Tongue (tissue), 2 donors: ENCODE measurements around the gene TPRG1. TPM values are rescaled to one million over a fixed set of nuclear protein-coding genes. Genes with fewer than 3 reads are reported as not detected.

ENCODE experiments used
- DNase-seq: peaks from one replicate; pipeline ENCODE4 v3.0.0-alpha.2; 2015
- total RNA-seq: library from RNA; depleted of rRNA; stranded (reverse); fragments of >200 nt; gene quantifications from one replicate; pipeline ENCODE4 v1.2.3, GENCODE V29; 2014

TPRG1 gene
- total RNA-seq, 1 donor from 2014 or later, result 4.5 TPM

DNA sequence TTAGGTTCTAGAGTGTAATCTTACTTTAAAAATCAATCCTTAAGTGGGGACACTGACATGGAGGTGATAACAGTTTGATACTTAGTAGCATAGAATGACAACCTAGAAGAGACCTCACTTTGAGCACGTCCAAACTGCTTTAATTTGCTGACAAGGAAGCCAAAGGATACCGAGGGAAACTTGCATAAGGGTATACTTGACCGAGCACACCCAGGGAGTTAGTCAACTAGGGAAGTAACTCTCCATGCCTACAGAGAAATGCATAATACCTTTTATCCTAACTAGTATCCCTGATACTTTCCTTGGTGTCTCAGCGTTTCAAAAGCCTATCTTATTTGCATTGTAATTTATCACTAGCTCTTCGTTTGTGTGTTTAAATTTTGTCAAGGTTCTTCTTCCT is 5.5 kb upstream of the TPRG1 start:
- DNase-seq, result no peak

DNA sequence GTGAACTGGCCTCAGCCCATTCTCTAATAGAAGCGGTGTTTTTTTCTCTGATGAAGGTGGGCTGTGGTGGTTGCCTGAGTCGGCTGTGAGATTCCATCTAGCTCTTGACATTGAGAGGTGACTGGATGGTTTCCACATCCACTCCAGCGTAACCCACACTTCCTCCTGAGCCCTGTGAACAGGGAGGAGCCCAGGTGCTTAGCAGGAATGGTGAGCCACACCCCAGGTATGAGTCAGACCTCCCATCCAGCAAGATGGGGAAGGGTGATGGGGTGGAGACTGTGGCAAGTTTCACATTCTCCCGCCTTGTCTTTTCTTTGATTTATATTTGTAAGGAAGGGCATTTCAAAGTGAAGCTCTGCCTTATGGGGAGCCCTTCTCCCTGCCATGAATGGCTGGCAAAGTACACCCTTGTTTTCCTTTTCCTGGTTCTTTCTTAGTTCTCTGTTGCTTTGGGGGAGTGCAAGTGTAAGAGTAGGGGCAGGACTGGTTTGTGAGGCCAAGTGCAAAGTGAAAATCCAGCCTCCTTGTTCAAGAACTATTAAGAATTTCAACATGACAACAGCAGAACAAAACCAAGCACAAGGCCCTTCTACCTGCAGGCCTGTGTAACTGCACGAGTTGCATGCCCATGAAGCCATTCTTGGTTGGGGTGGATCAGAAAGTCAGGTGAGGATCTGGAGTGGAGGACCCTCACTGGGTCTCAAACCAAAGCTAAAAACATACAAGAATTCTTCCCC is 4.6 kb upstream of the TPRG1 start:
- DNase-seq, result no peak

DNA sequence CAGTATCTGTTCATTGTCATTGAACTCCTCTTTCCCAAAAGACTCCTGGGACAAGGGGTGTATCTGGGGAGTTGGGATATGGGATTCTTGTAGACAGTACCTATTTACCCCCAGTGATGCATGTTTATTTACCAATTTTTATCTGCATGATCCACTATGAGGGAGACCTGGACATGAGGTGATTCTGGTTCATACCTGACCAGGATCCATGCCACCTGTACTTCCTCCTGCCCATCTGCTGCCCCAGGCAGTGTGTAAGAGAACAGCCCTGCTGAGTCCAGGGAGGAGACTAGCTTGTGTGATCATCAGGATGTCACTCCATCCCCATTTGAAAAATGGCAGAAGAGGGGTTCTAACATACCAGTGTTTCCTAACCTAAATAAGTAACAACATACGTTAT is 3.1 kb upstream of the TPRG1 start:
- DNase-seq, result no peak

DNA sequence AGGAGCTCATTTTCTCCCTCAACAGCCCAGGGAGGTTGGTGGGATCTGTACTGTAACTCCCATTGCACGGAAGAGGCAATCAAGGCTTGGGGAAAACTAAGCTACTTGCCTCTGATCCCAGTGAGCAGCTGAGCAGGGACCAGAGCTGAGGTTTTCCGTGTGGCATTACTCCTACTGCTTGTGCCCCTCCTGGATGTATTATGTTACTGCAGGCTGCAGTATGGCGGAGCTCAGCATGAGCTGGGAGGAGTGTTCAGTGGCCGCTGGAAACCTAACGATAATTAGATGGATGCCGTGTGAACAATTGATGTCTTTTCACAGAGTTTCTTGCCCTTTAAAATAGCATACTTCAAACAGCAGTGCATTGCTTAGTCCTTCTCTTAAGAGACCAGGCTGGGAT is 2.0 kb upstream of the TPRG1 start:
- DNase-seq, result no peak

GRCh38 chr3:189170559-189170958 is 1.2 kb upstream of the TPRG1 start:
- DNase-seq, result no peak

DNA sequence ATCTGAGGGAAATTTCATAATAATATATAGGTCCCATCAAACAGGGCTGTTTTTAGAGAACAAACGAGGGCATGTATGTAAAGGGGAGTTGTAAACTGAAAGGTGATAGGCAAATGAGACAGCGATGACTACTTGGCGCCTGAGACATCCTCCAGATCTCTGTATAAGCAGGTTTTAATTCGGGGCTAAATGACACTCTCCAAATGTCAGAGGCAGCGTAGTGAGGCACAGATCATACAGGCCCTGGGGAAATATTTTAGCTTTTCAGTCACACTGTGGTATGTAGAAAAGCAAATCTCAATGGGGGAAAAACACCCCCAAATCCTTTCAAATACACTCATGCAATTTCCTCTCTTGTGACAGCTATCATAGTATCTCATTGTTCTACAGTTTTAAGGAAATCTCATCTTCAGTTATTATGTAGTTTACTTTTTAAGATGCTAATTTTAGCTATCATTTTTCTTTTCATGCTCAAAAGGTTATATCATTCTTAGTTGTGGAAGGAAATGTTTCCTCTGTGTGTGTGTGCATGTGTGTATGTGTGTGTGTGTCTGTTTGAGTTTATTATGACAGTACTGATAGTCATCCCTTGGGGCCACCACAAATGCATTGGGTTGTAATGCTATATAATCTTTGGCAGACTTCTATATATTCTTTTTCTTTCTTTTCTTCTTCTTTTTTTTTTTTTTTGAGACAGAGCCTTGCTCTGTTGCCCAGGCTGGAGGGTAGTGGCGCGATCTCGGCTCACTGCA is 1.1 kb downstream of the TPRG1 start:
- no peak for DNase-seq

- DNase-seq, result no peak
Measured at GRCh38 chr3:189184566-189184965, 12.8 kb downstream of the TPRG1 start.

GRCh38 chr3:189186101-189186500 is 14.3 kb downstream of the TPRG1 start:
- peak; percentile 7 for DNase-seq

- no peak for DNase-seq
Measured at GRCh38 chr3:189188466-189188865, 16.7 kb downstream of the TPRG1 start.

DNA sequence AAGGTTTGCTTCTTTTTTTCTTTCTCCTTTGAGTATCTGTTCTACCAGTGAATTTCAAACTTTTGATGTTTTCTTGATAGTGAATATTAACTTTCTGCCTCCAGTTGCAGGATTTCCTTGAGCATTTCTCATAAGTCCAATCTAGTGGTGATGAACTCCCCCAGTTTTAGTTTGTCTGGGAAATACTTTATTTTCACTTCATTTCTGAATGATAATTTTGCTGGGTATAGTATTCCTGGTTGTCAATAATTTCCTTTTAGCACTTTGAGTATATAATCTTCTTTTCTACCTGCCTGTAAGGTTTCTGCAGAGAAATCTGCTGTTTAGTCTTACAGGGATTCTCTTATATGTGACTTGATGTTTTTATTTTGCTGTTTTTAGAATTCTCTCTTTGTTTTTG is 21.0 kb downstream of the TPRG1 start:
- DNase-seq, result no peak

DNA sequence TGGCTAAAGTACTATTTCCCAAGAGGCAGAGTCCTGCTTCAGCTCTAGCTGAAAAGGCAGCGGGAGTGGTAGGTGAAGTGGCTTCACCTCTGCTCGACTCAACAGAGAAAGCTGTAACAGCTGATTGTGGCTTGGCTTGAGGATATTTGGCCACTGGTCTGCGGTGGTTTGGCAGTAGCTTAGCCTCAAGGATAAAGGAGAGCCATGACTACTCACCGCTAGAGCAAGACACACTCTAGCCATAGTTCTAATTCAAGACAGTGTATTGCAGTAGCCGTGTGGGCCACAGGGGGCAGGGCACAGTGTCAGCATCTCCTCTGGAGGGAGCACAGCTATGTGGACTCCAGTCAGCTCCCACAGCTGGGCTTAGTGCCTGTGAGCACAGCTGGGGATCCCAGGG is 23.5 kb downstream of the TPRG1 start:
- no peak for DNase-seq

DNA sequence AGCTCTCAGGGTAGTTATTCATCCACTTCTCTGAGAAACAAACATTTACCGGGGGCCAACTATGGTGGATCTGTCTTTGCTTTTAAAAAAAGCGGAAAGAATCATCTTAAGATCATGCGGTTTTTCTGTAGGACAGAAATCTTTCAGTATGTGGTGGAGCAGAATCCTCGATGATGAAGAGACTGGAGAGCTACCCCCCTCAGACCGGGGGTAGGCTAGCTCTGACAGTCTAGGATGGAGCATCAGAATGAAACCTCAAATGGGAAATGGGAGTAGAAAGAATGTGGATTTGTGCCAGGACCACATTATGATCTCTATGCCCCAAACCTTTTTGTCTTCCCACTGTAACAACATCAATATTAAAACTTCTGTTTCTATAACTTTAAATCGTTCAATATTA is 30.3 kb downstream of the TPRG1 start:
- DNase-seq, result no peak

DNA sequence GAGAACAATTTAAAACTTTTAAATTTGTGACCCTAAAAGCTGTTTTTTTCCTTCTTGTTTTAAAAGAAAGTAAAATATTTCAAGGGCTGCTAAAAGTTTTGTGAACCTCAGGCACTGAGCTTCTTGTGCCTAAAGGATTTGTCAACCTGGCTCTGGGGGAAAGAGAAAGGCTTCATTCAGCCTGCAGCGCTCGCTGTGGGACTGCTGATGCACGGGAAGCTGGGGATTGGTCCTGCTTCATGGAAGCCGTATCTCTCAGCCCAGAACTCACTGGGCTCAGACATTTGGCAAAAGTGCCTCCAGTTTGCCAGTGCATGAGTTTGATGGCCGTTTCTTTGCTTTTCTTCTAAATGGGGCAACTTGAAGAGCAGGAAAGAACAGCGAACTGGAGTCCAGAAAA is 30.8 kb downstream of the TPRG1 start:
- DNase-seq, result no peak

DNA sequence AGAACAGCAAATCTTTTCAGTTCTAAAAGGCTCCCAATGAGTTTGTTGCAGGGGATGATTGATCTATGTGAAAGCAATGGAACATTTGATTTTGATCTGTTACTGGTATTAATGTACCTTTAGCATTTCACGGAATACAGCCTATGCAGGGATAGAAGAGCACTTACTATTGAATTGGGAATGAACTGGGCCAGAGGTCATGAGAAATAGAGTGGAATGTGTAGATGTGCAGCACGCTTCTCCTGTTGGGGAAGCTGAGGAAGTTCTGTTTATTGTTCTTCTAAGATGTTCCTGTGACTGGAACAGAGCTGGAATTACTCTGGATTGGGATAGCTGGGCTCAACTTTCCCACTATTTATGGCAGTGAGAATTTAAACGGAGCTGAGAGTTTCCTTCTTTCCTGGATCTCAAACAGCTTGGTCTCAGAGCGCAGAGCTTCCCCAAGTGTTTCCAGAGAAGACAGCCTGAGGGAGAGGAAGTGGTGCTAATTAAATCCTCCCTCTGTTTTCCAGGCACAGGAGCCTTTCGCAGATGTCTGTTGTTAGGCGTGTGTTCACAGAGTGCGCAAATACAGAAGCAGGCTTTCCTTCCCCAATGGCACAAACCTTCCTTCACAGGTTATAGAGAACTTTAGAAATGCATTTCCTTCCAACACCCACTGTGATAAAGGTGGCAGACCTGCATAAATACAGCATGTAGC is 32.5 kb downstream of the TPRG1 start:
- DNase-seq, result peak; percentile 32

DNA sequence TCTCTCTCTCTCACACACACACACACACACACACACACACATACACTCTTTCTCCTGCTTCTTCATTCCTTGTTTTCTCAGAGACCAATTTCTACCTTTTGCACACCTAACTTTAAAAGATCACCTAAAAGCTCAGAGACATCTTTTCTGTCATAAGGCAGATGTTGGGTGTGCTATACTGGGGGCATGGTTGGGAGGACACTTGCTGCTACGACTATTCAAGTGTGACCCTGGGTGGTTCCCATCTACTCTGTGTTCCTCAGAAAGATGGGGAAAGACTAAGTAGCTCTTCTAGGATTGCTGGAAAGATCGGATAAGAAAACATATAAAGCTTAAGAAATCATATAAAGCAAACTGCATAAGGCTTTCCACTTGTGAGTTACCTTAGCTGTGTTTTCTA is 33.2 kb downstream of the TPRG1 start:
- no peak for DNase-seq

DNA sequence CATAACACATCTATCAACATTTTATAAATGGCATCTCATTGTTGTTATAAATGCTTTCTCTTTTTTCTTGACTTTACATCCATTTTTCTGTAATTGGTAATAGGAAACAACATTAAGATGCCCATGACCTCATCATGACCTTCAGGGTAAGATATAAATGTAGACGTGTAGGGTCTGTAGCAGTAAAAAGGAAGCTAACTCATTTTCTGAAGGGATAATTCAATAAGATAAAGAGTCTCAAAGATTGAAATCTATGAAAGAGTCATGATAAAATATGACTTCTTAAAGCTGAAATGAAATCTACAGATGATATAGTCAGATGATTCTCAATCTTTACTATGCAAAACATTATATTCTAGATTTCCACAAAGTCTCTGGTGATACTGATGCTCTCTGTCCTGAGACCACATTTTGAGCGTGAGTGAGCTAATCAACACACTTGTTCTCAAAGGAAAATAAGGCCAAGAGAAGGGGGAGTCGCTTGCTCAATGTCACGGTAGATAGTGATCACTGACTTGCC is 38.5 kb downstream of the TPRG1 start:
- no peak for DNase-seq

DNA sequence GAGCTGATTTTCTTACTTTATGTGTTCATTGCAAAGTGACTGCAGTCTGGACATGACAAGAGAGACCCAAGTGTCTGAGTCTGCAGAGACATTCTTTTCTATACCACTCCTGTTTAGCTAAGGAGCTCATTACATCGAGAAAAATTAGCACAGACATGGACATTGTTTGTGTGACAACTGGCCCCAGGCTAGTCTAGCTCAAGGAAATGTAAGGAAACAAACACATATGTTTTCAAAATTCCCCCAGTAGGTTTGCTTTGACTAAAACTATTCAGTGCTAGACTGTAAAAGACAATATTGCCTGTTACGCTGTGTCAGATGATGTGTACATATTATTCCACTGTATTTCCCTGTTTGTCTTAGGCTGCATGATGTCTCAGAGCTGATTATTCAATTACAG is 40.9 kb downstream of the TPRG1 start:
- no peak for DNase-seq

- DNase-seq, result no peak
Measured at GRCh38 chr3:189214651-189215050, 42.9 kb downstream of the TPRG1 start.

- DNase-seq, result no peak
Measured at GRCh38 chr3:189222927-189223636, 51.3 kb downstream of the TPRG1 start.

DNA sequence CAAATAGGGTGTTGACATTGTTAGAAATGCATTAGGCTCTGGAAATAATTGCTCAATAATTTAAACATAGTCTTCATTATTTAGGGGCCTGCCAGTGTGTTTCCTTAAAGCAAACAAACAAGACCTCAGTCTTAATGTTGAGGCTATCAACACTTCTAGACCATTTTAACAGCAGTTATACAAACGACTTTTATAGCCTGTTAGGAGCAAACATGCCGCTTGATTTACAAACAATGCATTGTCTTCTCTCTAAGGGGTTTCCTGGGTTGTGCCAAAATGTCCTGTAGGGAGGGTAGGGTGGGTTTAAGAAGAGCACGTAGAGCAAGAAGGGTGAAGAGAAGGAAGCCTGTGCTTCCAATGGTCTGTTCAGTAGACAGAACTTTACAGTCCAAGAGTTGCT is 53.7 kb downstream of the TPRG1 start:
- no peak for DNase-seq

- no peak for DNase-seq
Measured at GRCh38 chr3:189227249-189227648, 55.5 kb downstream of the TPRG1 start.

- DNase-seq, result no peak
Measured at GRCh38 chr3:189229196-189229828, 57.5 kb downstream of the TPRG1 start.
